ENCODE measurements around the gene ATP6V0E1.
A peak's percentile ranks its signal among the peaks of the same experiment; 100 is the strongest.
"Not testable (repeated sequence)": the region's sequence is repeated elsewhere in the genome, so short reads cannot be mapped to it uniquely, and the experiment has no call there.

ATP6V0E1 gene

GRCh38 chr5:173041881-173042762 lies 58.6 kb downstream of the ATP6V0E1 start:
- no peak for DNase-seq

GRCh38 chr5:173042763-173043107 lies 59.2 kb downstream of the ATP6V0E1 start:
- DNase-seq = no peak

GRCh38 chr5:173045474-173045873 lies 61.9 kb downstream of the ATP6V0E1 start:
- DNase-seq = no peak

GRCh38 chr5:173047096-173047837 lies 63.7 kb downstream of the ATP6V0E1 start:
- not testable (repeated sequence) for DNase-seq

- no peak for DNase-seq
These were observed 64.2 kb downstream of the ATP6V0E1 start for GRCh38 chr5:173047838-173048105.

GRCh38 chr5:173050791-173051190 lies 67.2 kb downstream of the ATP6V0E1 start:
- DNase-seq = no peak

- DNase-seq = no peak
These were observed 68.2 kb downstream of the ATP6V0E1 start for GRCh38 chr5:173051746-173052145.

- no peak for DNase-seq
These were observed 69.5 kb downstream of the ATP6V0E1 start for GRCh38 chr5:173053041-173053440.

GRCh38 chr5:173055042-173055721 lies 71.6 kb downstream of the ATP6V0E1 start:
- DNase-seq = no peak

GRCh38 chr5:173055722-173055982 lies 72.1 kb downstream of the ATP6V0E1 start:
- DNase-seq = no peak

- DNase-seq = peak; percentile 98
These were observed 72.6 kb downstream of the ATP6V0E1 start, which contains the start of gene CREBRF for GRCh38 chr5:173055983-173056782. Gene CREBRF (plus strand): TSS chr5:173056352. CDS start chr5:173080776, 24,424 bp downstream.

GRCh38 chr5:173056783-173057061 lies 73.2 kb downstream of the ATP6V0E1 start:
- DNase-seq = no peak

GRCh38 chr5:173057062-173057924 lies 73.7 kb downstream of the ATP6V0E1 start:
- DNase-seq = peak; percentile 99

GRCh38 chr5:173062141-173062540 lies 78.6 kb downstream of the ATP6V0E1 start:
- no peak for DNase-seq

- no peak for DNase-seq
These were observed 81.6 kb downstream of the ATP6V0E1 start for GRCh38 chr5:173065155-173065554.

- DNase-seq = no peak
These were observed 86.1 kb downstream of the ATP6V0E1 start for GRCh38 chr5:173069671-173070070.

- DNase-seq = no peak
These were observed 91.7 kb downstream of the ATP6V0E1 start for GRCh38 chr5:173075137-173075843.

- no peak for DNase-seq
These were observed 92.4 kb downstream of the ATP6V0E1 start for GRCh38 chr5:173075970-173076369.

GRCh38 chr5:173076471-173076870 lies 92.9 kb downstream of the ATP6V0E1 start:
- not testable (repeated sequence) for DNase-seq

- no peak for DNase-seq
These were observed 95.3 kb downstream of the ATP6V0E1 start for GRCh38 chr5:173078878-173079277.

Data from activated CD8-positive, alpha-beta memory T cell treated with anti-CD3 and anti-CD28 coated beads for 24 hours (primary cell).